Activated CD4-positive, alpha-beta T cell treated with anti-CD3 and anti-CD28 coated beads, Interleukin-2, amount 50 U/mL, for 1 hour (primary cell): ENCODE results near the gene CACNA1D.
"Not testable (repeated sequence)": the region's sequence is repeated elsewhere in the genome, so short reads cannot be mapped to it uniquely, and the experiment has no call there.

ENCODE experiments used
- DNase-seq: peaks from one replicate; pipeline ENCODE4 v3.0.0-alpha.2; 2020

Gene CACNA1D

GRCh38 chr3:53530205-53530604, 35.8 kb downstream of the CACNA1D start:
- DNase-seq: no peak

- no peak for DNase-seq
Measured at GRCh38 chr3:53531749-53532148, 37.3 kb downstream of the CACNA1D start.

GRCh38 chr3:53533472-53533871, 39.1 kb downstream of the CACNA1D start:
- DNase-seq: no peak

GRCh38 chr3:53534216-53534615, 39.8 kb downstream of the CACNA1D start:
- no peak for DNase-seq

GRCh38 chr3:53534676-53535400, 40.4 kb downstream of the CACNA1D start:
- no peak for DNase-seq

GRCh38 chr3:53536282-53536681, 41.9 kb downstream of the CACNA1D start:
- DNase-seq: no peak

- DNase-seq: no peak
Measured at GRCh38 chr3:53544357-53544756, 49.9 kb downstream of the CACNA1D start.

- no peak for DNase-seq
Measured at GRCh38 chr3:53545310-53545995, 51.0 kb downstream of the CACNA1D start.

- no peak for DNase-seq
Measured at GRCh38 chr3:53545996-53546359, 51.6 kb downstream of the CACNA1D start.

GRCh38 chr3:53547327-53547726, 52.9 kb downstream of the CACNA1D start:
- no peak for DNase-seq

- no peak for DNase-seq
Measured at GRCh38 chr3:53550005-53550620, 55.7 kb downstream of the CACNA1D start.

- DNase-seq: no peak
Measured at GRCh38 chr3:53551324-53551723, 56.9 kb downstream of the CACNA1D start.

GRCh38 chr3:53552730-53553129, 58.3 kb downstream of the CACNA1D start:
- DNase-seq: no peak

- no peak for DNase-seq
Measured at GRCh38 chr3:53553200-53553599, 58.8 kb downstream of the CACNA1D start.

- DNase-seq: no peak
Measured at GRCh38 chr3:53554559-53555067, 60.2 kb downstream of the CACNA1D start.

GRCh38 chr3:53555068-53555588, 60.7 kb downstream of the CACNA1D start:
- DNase-seq: no peak

GRCh38 chr3:53566461-53567145, 72.2 kb downstream of the CACNA1D start:
- no peak for DNase-seq

GRCh38 chr3:53570081-53570480, 75.7 kb downstream of the CACNA1D start:
- DNase-seq: no peak

GRCh38 chr3:53570709-53571108, 76.3 kb downstream of the CACNA1D start:
- no peak for DNase-seq

- no peak for DNase-seq
Measured at GRCh38 chr3:53571264-53571663, 76.9 kb downstream of the CACNA1D start.

- not testable (repeated sequence) for DNase-seq
Measured at GRCh38 chr3:53572184-53572583, 77.8 kb downstream of the CACNA1D start.

- DNase-seq: no peak
Measured at GRCh38 chr3:53577506-53577905, 83.1 kb downstream of the CACNA1D start.

- no peak for DNase-seq
Measured at GRCh38 chr3:53579636-53580035, 85.2 kb downstream of the CACNA1D start.
